Immature natural killer cell (primary cell): Measurements from ENCODE around the gene RCE1. TPM values are rescaled to one million over a fixed set of nuclear protein-coding genes. Genes with fewer than 3 reads are reported as not detected.
"Not testable (repeated sequence)": the region's sequence is repeated elsewhere in the genome, so short reads cannot be mapped to it uniquely, and the experiment has no call there.

Source experiments
- DNase-seq, 3 donors: peaks; one replicate each; pipeline ENCODE4 v3.0.0; 2022; ENCODE audit warnings: mixed read lengths in 1 of 3
- H3K27ac Mint-ChIP-seq, 6 donors: one replicate each; pipeline ENCODE4 v1.8.0; 2020; ENCODE audit warnings: mixed read lengths in 6 of 6, mild to moderate bottlenecking in 5 of 6, inconsistent platforms in 4 of 6, moderate library complexity in 3 of 6
- H3K27me3 Mint-ChIP-seq, 3 donors: one replicate each; pipeline ENCODE4 v1.8.0; 2020 to 2021; ENCODE audit warnings: low read depth in 3 of 3, mild to moderate bottlenecking in 3 of 3, mixed read lengths in 3 of 3, moderate library complexity in 3 of 3, inconsistent platforms in 1 of 3
- H3K36me3 Mint-ChIP-seq, 3 donors: one replicate each; pipeline ENCODE4 v1.8.0; 2020; ENCODE audit warnings: mixed read lengths in 3 of 3, inconsistent platforms in 2 of 3, mild to moderate bottlenecking in 2 of 3
- H3K4me1 Mint-ChIP-seq, 2 donors: one replicate each; pipeline ENCODE4 v1.8.0; 2020; ENCODE audit warnings: inconsistent platforms in 2 of 2, mild to moderate bottlenecking in 2 of 2, mixed read lengths in 2 of 2, moderate library complexity in 1 of 2
- H3K4me3 Mint-ChIP-seq, 5 donors: one replicate each; pipeline ENCODE4 v1.8.0; 2020; ENCODE audit warnings: mild to moderate bottlenecking in 5 of 5, mixed read lengths in 5 of 5, inconsistent platforms in 3 of 5, moderate library complexity in 3 of 5
- H3K9me3 Mint-ChIP-seq, 6 donors: one replicate each; pipeline ENCODE4 v1.8.0; 2020; ENCODE audit warnings: mild to moderate bottlenecking in 6 of 6, mixed read lengths in 6 of 6, inconsistent platforms in 4 of 6, moderate library complexity in 3 of 6
- polyA plus RNA-seq, 3 donors: library from polyadenylated mRNA; unstranded; fragments of 300-500 nt; fragmentation: Illumina TruSeq; gene quantifications; one replicate each; pipeline ENCODE4 v1.2.3, GENCODE V29; 2021

The RCE1 gene
- polyA plus RNA-seq, result 10 to 100 TPM; 19.5 to 29.1 (median 27.5) TPM

GRCh38 chr11:66842896-66843775 lies at the start of gene RCE1:
Gene RCE1 (plus strand): TSS chr11:66843441. CDS start chr11:66843456, 15 bp downstream.
- peak; percentile 88 to 91 (median 91) for DNase-seq
- H3K9me3 Mint-ChIP-seq, result no peaks in the 10 kb centered on the region
- H3K27ac Mint-ChIP-seq, result peak within 1 kb of the TSS; percentile 95 to 99 (median 96)
- H3K4me1 Mint-ChIP-seq, result peaks cover 50 to 56% of the 10 kb centered on the region in 2 donors
- no peaks in the 10 kb centered on the region for H3K36me3 Mint-ChIP-seq
- peak within 1 kb of the TSS; percentile 91 to 98 (median 95) for H3K4me3 Mint-ChIP-seq
- H3K27me3 Mint-ChIP-seq, result peaks cover 2 to 15% (median 7%) of the 10 kb centered on the region in 3 donors

GRCh38 chr11:66799815-66800214 lies 43.4 kb upstream of the RCE1 start:
- H3K27me3 Mint-ChIP-seq, DNase-seq, H3K27ac Mint-ChIP-seq, H3K9me3 Mint-ChIP-seq, H3K4me1 Mint-ChIP-seq, H3K4me3 Mint-ChIP-seq: not testable (repeated sequence)
- H3K36me3 Mint-ChIP-seq, result peaks cover 0 to 11% (median 3%) of the 10 kb centered on the region in 3 donors

GRCh38 chr11:66800720-66801428 lies 42.4 kb upstream of the RCE1 start:
- Mint-ChIP-seq H3K27ac (no peak overlapping the region), H3K4me1 (no peaks in the 10 kb centered on the region), H3K4me3 (no peak overlapping the region), H3K9me3 (no peaks in the 10 kb centered on the region), H3K36me3 (peaks cover 0 to 8% (median 6%) of the 10 kb centered on the region in 3 donors), H3K27me3 (no peaks in the 10 kb centered on the region)
- DNase-seq, result no peak

- Mint-ChIP-seq H3K4me1 (no peaks in the 10 kb centered on the region), H3K4me3 (no peak overlapping the region), H3K9me3 (no peaks in the 10 kb centered on the region), H3K36me3 (peaks cover 0 to 3% (median 3%) of the 10 kb centered on the region in 3 donors), H3K27me3 (peaks cover 0 to 2% (median 0%) of the 10 kb centered on the region in 3 donors), H3K27ac (no peak overlapping the region)
- no peak for DNase-seq
Observed at GRCh38 chr11:66809592-66809991, 33.6 kb upstream of the RCE1 start.

- no peaks in the 10 kb centered on the region for H3K4me1 Mint-ChIP-seq
- no peak overlapping the region for H3K27ac Mint-ChIP-seq
- DNase-seq, result no peak
- H3K9me3 Mint-ChIP-seq, result no peaks in the 10 kb centered on the region
- H3K27me3 Mint-ChIP-seq, result peaks cover 0 to 2% (median 0%) of the 10 kb centered on the region in 3 donors
- peaks cover 0 to 3% (median 0%) of the 10 kb centered on the region in 3 donors for H3K36me3 Mint-ChIP-seq
- no peak overlapping the region for H3K4me3 Mint-ChIP-seq
Observed at GRCh38 chr11:66810576-66811185, 32.6 kb upstream of the RCE1 start.

- H3K4me3 Mint-ChIP-seq, result no peak overlapping the region
- H3K27me3 Mint-ChIP-seq, result no peaks in the 10 kb centered on the region
- H3K36me3 Mint-ChIP-seq, result no peaks in the 10 kb centered on the region
- H3K27ac Mint-ChIP-seq, result no peak overlapping the region
- no peak for DNase-seq
- no peaks in the 10 kb centered on the region for H3K4me1 Mint-ChIP-seq
- no peaks in the 10 kb centered on the region for H3K9me3 Mint-ChIP-seq
Observed at GRCh38 chr11:66814678-66815077, 28.6 kb upstream of the RCE1 start.

GRCh38 chr11:66815646-66816045 lies 27.6 kb upstream of the RCE1 start:
- Mint-ChIP-seq H3K27ac (no peak overlapping the region), H3K27me3 (no peaks in the 10 kb centered on the region)

GRCh38 chr11:66818231-66818955 lies 24.8 kb upstream of the RCE1 start:
- H3K27ac Mint-ChIP-seq, result no peak overlapping the region
- no peaks in the 10 kb centered on the region for H3K36me3 Mint-ChIP-seq
- DNase-seq, result no peak
- no peaks in the 10 kb centered on the region for H3K27me3 Mint-ChIP-seq
- H3K9me3 Mint-ChIP-seq, result no peaks in the 10 kb centered on the region
- no peaks in the 10 kb centered on the region for H3K4me1 Mint-ChIP-seq
- no peak overlapping the region for H3K4me3 Mint-ChIP-seq

More at GRCh38 chr11:66815646-66816045, 27.6 kb upstream of the RCE1 start:
- Mint-ChIP-seq H3K9me3 (no peaks in the 10 kb centered on the region), H3K4me1 (no peaks in the 10 kb centered on the region), H3K36me3 (no peaks in the 10 kb centered on the region), H3K4me3 (no peak overlapping the region)
- DNase-seq, result no peak

- Mint-ChIP-seq H3K4me3 (no peak overlapping the region), H3K36me3 (no peaks in the 10 kb centered on the region), H3K4me1 (no peaks in the 10 kb centered on the region), H3K27me3 (peaks cover 0 to 1% (median 0%) of the 10 kb centered on the region in 3 donors), H3K27ac (no peak overlapping the region), H3K9me3 (no peaks in the 10 kb centered on the region)
- no peak for DNase-seq
Observed at GRCh38 chr11:66820381-66820780, 22.9 kb upstream of the RCE1 start.

GRCh38 chr11:66820901-66821300 lies 22.3 kb upstream of the RCE1 start:
- H3K4me1 Mint-ChIP-seq, result no peaks in the 10 kb centered on the region
- DNase-seq, result no peak
- no peak overlapping the region for H3K27ac Mint-ChIP-seq
- H3K27me3 Mint-ChIP-seq, result peaks cover 0 to 1% (median 0%) of the 10 kb centered on the region in 3 donors
- no peaks in the 10 kb centered on the region for H3K9me3 Mint-ChIP-seq
- no peak overlapping the region for H3K4me3 Mint-ChIP-seq
- no peaks in the 10 kb centered on the region for H3K36me3 Mint-ChIP-seq

GRCh38 chr11:66823700-66824099 lies 19.5 kb upstream of the RCE1 start:
- no peaks in the 10 kb centered on the region for H3K4me1 Mint-ChIP-seq
- no peaks in the 10 kb centered on the region for H3K36me3 Mint-ChIP-seq
- H3K27ac Mint-ChIP-seq, result no peak overlapping the region
- no peaks in the 10 kb centered on the region for H3K9me3 Mint-ChIP-seq
- H3K27me3 Mint-ChIP-seq, result peaks cover 0 to 1% (median 0%) of the 10 kb centered on the region in 3 donors
- DNase-seq, result no peak
- H3K4me3 Mint-ChIP-seq, result no peak overlapping the region

- not testable (repeated sequence) for DNase-seq, H3K4me1 Mint-ChIP-seq, H3K4me3 Mint-ChIP-seq, H3K27ac Mint-ChIP-seq, H3K9me3 Mint-ChIP-seq, H3K36me3 Mint-ChIP-seq, H3K27me3 Mint-ChIP-seq
Observed at GRCh38 chr11:66824573-66824972, 18.7 kb upstream of the RCE1 start.

- Mint-ChIP-seq H3K36me3 (no peaks in the 10 kb centered on the region), H3K27ac (peak overlapping the region in 5 of 6 donors; percentile 0 to 79 (median 58)), H3K4me3 (no peak overlapping the region)
Observed at GRCh38 chr11:66834539-66834845, 8.7 kb upstream of the RCE1 start.

More at GRCh38 chr11:66834539-66834845, 8.7 kb upstream of the RCE1 start:
- H3K9me3 Mint-ChIP-seq, result no peaks in the 10 kb centered on the region
- no peak for DNase-seq
- peaks cover 17 to 20% of the 10 kb centered on the region in 2 donors for H3K4me1 Mint-ChIP-seq
- H3K27me3 Mint-ChIP-seq, result peaks cover 0 to 2% (median 0%) of the 10 kb centered on the region in 3 donors
